GM21381 (cell line): ENCODE results near the gene MRPL55.

Source experiments
- ATAC-seq: cut with Tn5 transposase; IDR thresholded peaks from one replicate; pipeline ENCODE4 v1.9.1; 2021; ENCODE audit warnings: mild to moderate bottlenecking, moderate library complexity; ENCODE audit not compliant: unreplicated experiment

MRPL55 gene

GRCh38 chr1:228073857-228074545 is 35.1 kb downstream of the MRPL55 start:
- no peak for ATAC-seq

- no peak for ATAC-seq
Measured at GRCh38 chr1:228073061-228073856, 35.8 kb downstream of the MRPL55 start.

- ATAC-seq = no peak
Measured at GRCh38 chr1:228072658-228073043, 36.4 kb downstream of the MRPL55 start.

- no peak for ATAC-seq
Measured at GRCh38 chr1:228071839-228072657, 37.1 kb downstream of the MRPL55 start.

- ATAC-seq = no peak
Measured at GRCh38 chr1:228070851-228071250, 38.2 kb downstream of the MRPL55 start.

GRCh38 chr1:228070173-228070572 is 38.9 kb downstream of the MRPL55 start:
- ATAC-seq = no peak

- ATAC-seq = no peak
Measured at GRCh38 chr1:228068359-228068758, 40.7 kb downstream of the MRPL55 start.

GRCh38 chr1:228066891-228067654 is 42.0 kb downstream of the MRPL55 start:
- no peak for ATAC-seq

GRCh38 chr1:228066416-228066815 is 42.7 kb downstream of the MRPL55 start:
- ATAC-seq = no peak

- ATAC-seq = no peak
Measured at GRCh38 chr1:228065543-228066347, 43.4 kb downstream of the MRPL55 start.

GRCh38 chr1:228064741-228065542 is 44.2 kb downstream of the MRPL55 start:
- no peak for ATAC-seq

- ATAC-seq = no peak
Measured at GRCh38 chr1:228064296-228064695, 44.8 kb downstream of the MRPL55 start.

- no peak for ATAC-seq
Measured at GRCh38 chr1:228063251-228064191, 45.6 kb downstream of the MRPL55 start.

GRCh38 chr1:228062812-228063211 is 46.3 kb downstream of the MRPL55 start:
- no peak for ATAC-seq

GRCh38 chr1:228062085-228062791 is 46.9 kb downstream of the MRPL55 start:
- no peak for ATAC-seq

- no peak for ATAC-seq
Measured at GRCh38 chr1:228061411-228062084, 47.6 kb downstream of the MRPL55 start.
